HL-60 (cell line): ENCODE measurements around the gene RTN4R.

Source experiments
- POLR2AphosphoS5 ChIP-seq: IDR thresholded peaks from 2 replicates; pipeline ENCODE4 v1.6.1; 2012; ENCODE audit warnings: low read depth
- TF ChIP-seq, protein P1 (sequence below): IDR thresholded peaks from one replicate; pipeline ENCODE4 v1.5.1; 2011; ENCODE audit warnings: low read length, control low read depth, inconsistent platforms; ENCODE audit not compliant: insufficient read depth

DNA sequence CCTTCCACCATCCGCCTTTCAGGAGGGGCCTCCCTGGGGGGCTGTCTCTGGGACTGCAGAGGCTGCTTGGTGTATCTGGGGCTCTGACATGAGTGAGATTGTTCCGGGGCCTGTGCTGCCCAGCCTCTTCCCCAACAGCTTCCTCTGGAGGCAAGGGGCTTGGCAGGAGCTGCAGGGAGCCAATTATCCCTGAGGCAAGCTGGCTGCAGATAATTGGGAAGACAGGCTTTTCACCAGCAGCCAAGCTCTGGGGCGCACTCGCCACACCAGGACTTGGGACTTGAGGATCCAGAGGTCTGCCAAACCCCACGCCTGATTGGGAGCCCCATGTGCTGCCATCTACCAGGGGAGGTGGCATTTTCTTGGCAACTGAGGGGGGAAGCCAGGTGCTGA is 15.6 kb upstream of the RTN4R start:
- no peak for TF ChIP-seq POLR2AphosphoS5
- TF ChIP-seq, protein P1, sequence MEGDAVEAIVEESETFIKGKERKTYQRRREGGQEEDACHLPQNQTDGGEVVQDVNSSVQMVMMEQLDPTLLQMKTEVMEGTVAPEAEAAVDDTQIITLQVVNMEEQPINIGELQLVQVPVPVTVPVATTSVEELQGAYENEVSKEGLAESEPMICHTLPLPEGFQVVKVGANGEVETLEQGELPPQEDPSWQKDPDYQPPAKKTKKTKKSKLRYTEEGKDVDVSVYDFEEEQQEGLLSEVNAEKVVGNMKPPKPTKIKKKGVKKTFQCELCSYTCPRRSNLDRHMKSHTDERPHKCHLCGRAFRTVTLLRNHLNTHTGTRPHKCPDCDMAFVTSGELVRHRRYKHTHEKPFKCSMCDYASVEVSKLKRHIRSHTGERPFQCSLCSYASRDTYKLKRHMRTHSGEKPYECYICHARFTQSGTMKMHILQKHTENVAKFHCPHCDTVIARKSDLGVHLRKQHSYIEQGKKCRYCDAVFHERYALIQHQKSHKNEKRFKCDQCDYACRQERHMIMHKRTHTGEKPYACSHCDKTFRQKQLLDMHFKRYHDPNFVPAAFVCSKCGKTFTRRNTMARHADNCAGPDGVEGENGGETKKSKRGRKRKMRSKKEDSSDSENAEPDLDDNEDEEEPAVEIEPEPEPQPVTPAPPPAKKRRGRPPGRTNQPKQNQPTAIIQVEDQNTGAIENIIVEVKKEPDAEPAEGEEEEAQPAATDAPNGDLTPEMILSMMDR, result no peak
